Tongue (tissue), 2 donors: ENCODE results near the gene PELO. TPM values are rescaled to one million over a fixed set of nuclear protein-coding genes. Genes with fewer than 3 reads are reported as not detected.

ENCODE experiments used
- DNase-seq: peaks from one replicate; pipeline ENCODE4 v3.0.0-alpha.2; 2015
- total RNA-seq: library from RNA; depleted of rRNA; stranded (reverse); fragments of >200 nt; gene quantifications from one replicate; pipeline ENCODE4 v1.2.3, GENCODE V29; 2014

PELO gene
- total RNA-seq, 1 donor from 2014 or later = 23.8 TPM

DNA sequence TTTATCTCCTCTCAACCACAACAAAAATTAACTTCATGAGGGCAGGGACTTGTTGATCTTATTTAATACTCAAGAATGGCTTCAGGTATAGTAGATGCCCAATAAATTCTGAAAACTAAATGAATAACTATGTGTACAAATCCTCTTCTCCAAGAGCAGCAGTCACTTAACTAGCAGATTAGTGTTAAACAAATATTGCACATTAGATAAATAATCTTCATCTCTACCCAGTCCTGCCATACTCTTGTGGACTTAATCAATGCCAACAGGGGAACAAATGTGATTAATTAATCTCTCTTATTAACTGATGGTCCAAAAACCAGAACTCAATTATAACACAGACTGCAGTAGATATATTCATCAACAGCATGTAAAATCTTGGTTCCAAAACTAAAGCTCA lies 15.0 kb upstream of the PELO start:
- DNase-seq = no peak

DNA sequence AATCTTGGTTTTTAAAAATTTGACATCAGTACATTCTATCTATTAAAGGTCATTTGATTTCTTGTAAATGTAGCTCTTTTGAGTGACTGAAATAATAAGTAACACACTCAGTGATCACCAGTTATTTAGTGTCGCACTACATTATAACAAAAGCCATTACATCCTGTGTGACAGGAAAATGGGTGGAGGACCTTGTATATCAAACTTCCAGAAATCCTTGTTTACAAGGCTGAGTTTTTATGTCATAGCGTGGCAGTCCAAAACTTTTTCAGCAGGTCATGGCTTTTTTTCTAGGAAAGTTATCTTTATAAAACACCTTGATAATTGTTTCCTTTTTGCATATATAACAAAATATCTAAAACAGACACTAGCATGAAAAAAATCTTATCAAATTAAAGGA lies 14.4 kb upstream of the PELO start:
- no peak for DNase-seq

DNA sequence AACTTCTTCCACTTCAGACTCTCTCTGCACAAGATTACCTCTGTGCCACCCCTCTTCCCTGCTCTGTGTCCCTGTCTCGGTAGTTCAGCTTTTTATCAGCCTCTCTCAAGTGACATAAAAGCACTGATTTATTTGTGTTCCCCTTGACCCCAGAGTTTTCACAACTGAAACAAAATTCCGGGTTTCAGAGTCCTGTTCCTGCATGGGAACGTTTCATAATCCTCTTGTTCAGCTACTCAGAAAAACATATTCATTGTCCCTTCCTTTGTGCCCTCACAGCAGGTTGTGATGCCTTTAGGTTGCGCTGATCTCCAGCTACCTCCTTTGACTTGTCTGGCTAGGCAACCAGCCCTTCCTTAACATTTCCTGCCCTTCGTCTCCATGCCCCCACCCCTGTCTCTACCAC lies 13.7 kb upstream of the PELO start:
- no peak for DNase-seq

DNA sequence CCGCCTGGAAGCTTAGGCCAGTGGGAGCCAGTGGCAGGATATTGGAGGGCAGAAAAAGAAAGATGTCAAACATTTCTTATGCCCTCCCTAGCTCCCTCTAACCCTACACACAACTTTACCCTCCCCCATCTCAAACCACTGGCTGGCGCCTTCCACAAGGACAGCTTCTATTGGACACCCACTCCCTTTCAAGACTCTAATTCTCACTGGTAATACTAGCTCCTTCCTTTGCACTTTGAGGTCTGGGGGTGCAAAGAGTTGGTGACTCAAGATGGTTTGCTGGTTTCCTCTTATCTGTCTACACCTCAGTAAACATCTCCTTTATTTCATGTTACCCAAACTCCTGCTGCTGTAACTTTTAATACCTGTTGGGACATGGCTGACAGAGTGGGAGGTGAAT lies 11.6 kb upstream of the PELO start:
- DNase-seq = no peak

DNA sequence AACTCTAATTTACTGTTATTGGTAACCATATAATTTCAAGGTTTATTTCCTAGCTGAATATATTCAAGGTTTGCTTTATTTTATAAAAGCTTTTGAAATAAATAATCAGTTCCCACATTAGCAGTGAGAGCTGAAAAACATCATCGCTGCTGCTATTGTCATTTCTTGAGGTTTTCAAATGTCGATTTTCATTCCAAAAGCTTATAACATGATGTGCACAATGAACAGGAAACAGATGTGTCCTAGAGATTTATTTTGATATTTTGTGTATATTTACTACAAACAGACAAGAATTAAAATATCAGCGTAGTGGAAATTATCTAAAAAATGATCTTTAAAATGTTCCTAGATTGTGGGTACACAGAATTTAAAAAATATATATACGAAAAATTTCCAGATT lies 10.5 kb upstream of the PELO start:
- no peak for DNase-seq

DNA sequence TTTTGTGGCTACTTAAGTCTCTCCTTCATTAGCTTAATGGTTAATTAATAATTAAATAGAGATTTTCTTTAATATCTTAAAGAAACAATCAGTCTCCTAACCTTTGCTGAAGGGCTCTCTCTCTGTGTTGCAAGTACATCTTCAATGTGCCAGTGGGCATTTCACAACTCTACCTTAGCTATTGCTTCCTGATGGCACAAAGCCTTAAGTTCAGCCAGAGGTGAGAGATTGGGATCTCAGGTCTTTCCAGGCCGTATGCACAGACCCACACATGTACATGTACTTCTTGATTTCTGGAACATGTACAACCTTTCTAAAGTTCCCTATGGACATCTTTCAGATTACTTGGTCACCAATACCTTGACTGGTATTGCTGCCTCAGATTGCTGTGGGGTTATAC lies 8.9 kb upstream of the PELO start:
- DNase-seq = no peak

DNA sequence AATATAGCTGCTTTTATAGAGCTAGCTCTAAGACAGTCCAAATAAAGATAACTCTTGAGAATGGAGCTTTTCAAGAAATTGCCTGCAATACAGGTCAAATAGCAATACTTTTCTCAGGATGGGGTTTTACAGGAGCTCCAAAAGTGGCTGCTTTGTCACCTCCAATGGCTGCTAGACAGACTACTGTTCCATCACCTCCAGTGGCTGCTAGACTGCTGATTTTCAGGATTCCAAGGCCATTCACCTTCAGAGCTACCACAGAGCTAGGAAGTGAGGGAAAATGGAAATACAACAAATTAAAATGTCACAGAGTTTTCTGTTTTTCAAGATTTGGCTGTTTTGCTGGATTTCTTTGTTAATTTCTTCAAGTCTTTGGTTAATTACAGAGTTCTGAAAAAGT lies 8.5 kb upstream of the PELO start:
- DNase-seq = no peak

DNA sequence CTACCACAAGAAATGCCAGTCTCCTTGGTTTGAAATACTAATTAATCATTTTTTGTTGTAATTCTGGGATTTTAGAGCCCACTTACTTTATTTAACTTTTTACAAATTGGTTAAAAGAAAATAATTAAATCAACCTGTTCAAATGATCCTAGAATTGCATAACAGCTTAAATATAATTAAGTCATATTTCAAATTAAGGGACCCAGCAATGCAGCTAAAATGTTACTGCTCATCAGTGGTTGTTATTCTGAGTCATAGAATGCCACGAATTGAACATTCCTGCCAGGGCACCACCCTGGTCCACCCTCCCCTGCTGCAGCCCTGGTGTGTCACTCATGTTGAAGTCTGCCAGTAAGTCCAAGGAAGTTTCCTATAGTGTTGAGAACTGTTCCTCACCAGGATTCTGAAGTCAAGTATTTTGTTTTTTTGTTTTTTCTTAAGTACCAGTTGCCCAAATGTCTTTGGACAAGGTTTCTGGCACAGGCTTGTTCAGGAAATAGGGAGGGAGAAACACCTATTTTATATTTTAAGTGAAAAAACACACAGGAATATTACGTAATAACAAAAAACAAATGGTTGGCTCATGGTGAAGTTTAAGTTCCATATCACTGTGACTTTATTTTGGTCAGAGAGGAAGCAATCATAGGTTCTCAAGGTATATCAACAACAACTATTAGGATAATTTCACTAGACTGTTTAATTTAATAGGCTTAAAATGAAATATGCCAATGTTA lies 4.3 kb upstream of the PELO start:
- no peak for DNase-seq

DNA sequence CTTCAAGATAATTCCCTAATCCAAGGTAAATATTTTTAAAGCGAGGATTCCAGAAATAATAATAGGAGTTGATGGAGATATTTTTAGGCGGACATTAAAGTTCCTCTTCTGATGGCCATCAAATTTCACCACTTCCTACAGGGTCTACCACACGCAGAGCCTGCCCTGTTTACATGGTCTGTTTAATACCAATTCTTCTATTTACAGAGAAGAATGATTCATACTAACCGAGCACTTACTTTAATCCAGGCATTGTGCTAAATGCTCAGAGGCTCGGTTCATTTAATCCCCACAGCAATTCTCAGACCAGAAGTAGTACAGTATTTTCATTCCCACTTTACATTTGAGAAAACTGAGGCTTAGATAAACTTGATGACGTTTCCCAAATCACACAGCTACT lies 3.0 kb upstream of the PELO start:
- DNase-seq = no peak

DNA sequence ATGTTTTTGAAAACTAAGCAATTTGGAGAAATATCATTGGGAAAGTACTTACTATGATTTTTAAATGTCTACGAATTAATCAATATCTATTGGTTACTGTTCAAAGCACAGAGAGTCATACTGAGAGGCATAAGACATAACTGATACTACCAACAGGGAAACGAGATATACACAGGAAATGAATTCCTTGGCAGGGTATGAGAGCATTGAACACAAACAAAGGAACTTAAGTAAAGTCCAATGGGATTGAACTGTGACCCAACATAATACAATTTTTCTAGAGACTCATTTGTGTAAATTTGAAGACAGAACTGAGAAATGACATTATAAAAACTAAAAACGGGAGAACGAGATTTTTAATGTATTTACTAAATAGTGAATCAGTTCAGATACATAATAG lies 1.3 kb upstream of the PELO start:
- DNase-seq = no peak

DNA sequence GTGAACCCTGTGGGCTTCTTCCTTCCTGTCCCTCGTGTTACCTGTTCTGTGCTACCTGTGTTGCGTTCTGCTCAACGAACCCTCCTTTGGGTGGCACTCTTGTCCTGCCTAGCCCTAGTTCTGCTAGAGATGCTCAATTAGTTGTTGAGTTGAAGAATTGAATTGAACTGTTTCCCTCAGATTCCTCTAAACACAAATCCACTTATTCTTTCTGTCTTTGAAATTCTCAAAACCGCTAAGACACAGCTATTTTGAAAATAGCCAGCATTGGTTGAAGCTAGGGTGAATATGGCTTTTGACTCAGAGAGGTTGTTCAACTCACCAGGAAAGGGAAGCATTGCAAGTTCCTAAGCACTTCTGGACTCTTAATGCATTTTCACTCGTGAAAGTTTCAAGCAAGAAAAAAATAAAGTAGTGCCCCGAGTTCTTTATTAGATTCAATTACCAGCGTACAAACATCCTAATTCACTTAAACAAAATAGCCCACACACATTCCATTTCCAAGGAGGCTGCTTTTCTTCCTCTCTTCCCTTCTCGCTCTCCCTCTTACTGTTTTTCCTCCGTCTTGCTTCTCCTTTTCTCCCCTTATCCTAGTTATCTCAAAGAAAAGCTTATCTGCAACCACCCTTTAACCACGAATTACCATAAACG lies 642 bp upstream of the PELO start:
- peak; percentile 15 for DNase-seq

DNA sequence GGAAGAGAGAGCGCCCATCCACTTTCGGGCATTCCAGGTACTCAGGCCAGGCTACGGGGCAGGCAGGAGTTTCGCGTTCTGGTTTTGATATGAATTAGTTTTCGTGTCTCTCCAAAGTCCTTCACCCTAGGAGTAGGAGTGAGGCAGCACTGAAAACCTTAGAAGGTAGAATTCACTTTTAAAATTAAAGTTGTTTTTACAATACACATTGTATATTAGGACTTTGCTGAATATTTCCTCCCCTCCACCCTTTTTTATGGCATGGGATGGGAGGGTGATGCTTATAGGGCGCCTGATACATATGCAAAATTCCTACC lies 747 bp downstream of the PELO start:
- no peak for DNase-seq

DNA sequence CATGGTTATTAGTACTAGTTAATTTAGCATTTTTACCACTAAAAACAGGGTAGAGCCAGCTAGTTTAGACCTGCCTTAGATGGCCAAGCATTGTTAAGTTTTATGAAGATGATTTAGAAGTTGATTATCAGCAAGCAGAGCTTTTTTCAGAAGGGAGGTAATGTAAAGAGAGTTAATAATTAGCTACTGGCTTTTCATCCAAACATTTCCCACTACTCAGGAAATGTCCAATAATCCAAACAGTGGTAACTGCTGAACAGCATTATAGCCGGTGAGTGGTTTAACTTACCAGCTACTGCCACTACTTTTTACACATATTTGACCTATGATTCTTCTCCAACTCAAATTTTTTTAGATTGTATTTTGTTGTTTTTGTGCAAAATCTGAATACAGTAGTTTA lies 1.7 kb downstream of the PELO start:
- DNase-seq = no peak

DNA sequence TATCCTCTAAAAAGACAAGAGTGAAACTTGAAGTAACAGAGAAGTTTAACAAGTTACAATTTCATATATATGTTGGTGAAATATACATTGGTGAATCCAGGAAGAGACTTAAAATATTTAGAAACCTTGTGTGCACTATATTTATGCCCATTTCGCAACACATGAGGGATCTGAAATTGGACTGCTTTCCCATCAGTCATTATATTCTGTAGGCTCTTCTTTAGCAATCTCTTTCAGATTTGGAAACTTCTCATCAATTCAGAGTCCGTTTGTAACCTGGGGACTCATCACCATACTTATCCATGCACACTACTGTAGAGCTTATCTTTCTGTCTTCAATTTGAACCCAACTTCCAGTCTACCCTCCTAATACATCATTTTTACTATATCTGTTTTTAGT lies 2.1 kb downstream of the PELO start:
- DNase-seq = no peak

DNA sequence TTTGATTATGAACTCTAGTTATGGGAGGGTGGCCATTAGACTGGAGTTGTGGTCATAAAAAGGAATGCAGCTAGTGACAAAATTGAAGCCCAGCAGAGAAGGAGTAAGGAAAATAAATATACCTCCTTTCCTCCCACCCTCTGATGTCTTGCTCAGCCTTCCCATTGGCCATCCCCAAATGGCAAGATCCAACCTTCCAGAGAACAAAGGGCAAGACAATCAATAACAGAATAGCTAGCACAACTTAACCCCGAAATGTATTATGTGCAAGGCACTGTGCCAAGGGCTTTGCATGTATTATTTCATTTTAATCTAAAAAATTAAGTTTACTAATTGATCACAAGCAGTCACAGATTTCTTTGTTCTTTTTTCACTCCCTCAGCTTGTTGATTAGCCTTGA lies 3.6 kb downstream of the PELO start:
- DNase-seq = no peak

DNA sequence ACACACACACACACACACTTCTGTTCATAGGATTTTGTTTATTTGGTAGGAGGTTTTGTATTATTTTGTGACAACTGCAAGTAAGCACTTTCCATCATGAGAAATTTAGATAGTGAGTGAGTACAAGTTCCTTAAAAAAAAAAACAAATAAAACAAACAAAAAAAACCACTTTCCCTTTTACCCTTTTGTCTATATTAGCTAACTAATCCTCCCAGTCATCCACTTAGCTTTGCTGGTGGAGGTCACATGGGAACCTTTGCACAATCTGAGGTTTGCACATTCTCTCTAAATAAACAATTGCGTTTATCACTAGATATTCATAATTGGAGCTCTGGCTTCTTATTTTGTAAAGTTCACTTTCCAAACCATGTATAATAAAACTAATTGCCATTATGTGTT lies 6.8 kb downstream of the PELO start:
- no peak for DNase-seq

DNA sequence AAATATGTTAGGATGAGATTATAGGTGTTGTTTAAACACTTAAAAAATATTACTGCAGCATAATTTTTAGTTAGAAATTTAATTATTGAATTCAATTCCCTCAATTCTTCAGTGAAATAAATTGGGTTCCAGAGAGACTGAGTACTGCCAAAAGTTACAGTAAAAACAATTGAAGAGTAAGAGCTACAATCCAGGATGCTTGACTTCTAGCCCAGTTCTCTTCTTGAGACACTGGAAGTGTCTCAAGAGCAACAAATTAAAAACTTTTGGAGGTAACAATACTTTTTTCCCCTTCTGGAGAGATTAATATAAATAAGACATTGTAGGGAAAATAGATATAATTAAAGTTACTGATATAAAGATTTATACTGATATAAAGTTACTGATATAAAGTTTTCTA lies 8.3 kb downstream of the PELO start:
- DNase-seq = no peak

DNA sequence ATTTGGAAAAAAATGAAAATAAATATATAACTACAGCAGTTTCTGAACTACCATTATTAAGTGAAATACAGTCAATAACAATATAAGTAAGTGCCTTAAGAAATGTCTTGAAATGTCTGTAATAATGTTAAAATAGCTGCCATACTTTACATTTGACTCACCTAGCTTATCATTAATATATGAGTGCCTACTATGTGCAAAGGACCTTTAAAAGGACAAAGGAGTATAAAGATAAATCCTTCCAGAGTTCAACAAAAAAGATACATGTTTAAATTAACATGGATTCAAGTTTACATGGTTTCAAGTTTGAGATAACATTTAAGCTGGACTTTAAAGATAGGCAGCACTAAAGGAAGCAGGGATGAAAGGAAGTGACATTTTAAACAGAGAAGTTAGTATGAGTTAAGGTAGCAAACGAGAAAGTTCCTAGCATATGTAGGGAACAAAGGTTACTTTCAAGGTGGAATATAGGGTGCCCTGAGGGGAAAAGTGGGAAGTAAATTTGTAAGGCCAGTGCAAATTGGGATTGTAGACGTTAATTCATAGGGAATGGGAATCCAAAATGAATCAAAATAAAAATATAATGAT lies 8.9 kb downstream of the PELO start:
- DNase-seq = no peak

DNA sequence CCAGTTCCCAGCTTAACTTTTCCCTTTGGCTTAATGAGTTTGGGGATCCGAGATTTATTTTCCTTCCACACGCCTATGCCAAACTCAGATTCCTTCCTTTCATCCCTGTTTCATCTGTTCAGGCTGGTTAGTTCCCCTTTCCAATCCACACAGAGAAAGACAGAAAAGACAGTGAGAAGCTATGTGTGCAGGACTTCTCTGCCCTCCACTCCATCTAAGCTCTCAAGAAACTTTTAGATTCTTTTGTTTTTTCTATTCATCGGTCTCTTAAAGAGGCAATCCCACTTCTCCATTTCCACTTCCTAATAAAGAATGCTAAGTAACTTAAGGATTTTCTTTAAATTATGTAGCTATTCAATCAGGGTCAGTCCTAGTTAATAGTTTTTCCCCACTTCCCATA lies 11.2 kb downstream of the PELO start:
- no peak for DNase-seq

DNA sequence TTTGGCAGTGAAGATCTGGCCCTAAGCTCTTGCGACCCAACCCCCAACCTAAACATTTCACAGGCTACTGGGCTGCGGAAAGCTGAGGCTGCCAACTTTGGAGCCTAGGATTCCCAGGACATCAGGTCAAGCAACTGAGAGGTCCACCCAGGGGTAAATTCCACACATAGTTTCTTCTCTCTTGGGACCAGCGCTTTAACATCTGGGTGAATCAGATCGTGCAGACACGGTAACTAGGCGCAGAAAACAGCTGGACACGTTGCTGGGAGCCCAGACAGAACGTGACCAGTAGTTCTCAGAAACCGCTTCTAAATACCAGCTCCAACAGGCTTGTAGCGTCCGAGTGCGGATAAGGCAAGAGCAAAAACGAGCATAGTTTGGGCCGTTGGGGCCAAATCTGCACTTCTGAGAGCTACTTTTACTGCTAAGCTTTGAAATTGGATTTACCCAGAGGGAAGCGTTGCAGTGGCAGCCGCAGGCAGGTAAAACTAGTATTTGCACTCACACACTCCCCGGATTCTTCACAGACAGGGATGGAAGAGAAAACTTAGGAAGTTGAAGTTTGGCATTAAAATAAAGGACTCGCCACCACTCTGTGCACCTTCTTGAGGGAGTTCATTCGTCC lies 11.8 kb downstream of the PELO start:
- peak; percentile 72 for DNase-seq

DNA sequence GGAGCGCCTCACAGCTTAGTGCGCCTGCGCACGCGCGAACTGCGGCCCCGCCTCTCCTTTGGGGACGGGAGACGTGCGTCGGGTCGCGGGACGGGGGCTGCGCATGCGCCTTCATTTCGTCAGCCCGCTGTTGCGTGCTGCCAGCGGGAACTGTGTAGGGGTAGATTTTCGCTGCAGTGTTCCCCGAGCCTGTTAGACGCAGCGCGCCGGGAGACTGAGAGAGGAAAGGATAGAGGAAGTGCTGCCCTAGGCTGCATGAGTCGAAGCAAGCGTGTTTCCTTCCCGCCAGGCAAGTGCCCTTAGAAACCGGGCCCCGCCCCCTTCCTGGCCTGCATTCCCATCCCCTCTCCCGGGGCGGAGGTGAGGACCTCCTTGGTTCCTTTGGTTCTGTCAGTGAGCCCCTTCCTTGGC lies 12.3 kb downstream of the PELO start:
- DNase-seq = peak; percentile 98

DNA sequence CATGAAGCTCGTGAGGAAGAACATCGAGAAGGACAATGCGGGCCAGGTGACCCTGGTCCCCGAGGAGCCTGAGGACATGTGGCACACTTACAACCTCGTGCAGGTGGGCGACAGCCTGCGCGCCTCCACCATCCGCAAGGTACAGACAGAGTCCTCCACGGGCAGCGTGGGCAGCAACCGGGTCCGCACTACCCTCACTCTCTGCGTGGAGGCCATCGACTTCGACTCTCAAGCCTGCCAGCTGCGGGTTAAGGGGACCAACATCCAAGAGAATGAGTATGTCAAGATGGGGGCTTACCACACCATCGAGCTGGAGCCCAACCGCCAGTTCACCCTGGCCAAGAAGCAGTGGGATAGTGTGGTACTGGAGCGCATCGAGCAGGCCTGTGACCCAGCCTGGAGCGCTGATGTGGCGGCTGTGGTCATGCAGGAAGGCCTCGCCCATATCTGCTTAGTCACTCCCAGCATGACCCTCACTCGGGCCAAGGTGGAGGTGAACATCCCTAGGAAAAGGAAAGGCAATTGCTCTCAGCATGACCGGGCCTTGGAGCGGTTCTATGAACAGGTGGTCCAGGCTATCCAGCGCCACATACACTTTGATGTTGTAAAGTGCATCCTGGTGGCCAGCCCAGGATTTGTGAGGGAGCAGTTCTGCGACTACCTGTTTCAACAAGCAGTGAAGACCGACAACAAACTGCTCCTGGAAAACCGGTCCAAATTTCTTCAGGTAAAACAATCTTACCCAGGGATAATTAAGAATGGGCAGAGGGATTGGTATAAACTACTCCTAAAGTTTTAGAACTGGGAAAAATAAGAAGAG lies 12.9 kb downstream of the PELO start:
- DNase-seq = peak; percentile 70

DNA sequence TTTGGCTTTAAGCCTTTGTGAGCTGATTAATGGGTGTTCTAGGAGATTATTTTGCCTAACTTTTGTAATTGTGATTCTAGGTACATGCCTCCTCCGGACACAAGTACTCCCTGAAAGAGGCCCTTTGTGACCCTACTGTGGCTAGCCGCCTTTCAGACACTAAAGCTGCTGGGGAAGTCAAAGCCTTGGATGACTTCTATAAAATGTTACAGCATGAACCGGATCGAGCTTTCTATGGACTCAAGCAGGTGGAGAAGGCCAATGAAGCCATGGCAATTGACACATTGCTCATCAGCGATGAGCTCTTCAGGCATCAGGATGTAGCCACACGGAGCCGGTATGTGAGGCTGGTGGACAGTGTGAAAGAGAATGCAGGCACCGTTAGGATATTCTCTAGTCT lies 13.6 kb downstream of the PELO start:
- DNase-seq = peak; percentile 12
